ENCODE results near the gene TRIM71. TPM values are rescaled to one million over a fixed set of nuclear protein-coding genes. Genes with fewer than 3 reads are reported as not detected.

TRIM71 gene
- total RNA-seq, 2 donors from 2014 or later, result not detected

- H3K27ac ChIP-seq, result no peak overlapping the region
- no peaks in the 10 kb centered on the region for H3K9me3 ChIP-seq
- no peak for DNase-seq (ENCODE audit: low spot score)
- no peak for TF ChIP-seq CTCF (IDR thresholded peaks at IDR 0.05)
- H3K27me3 ChIP-seq, result no peaks in the 10 kb centered on the region
- no peak overlapping the region for H3K4me3 ChIP-seq
- H3K4me1 ChIP-seq, result no peaks in the 10 kb centered on the region
- H3K36me3 ChIP-seq, result no peaks in the 10 kb centered on the region
Measured at GRCh38 chr3:32892625-32893598, 75.1 kb downstream of the TRIM71 start.

- no peak for DNase-seq (ENCODE audit: low spot score)
- H3K27ac ChIP-seq, result no peak overlapping the region
- H3K4me1 ChIP-seq, result no peaks in the 10 kb centered on the region
- H3K36me3 ChIP-seq, result no peaks in the 10 kb centered on the region
- no peak for TF ChIP-seq CTCF (IDR thresholded peaks at IDR 0.05)
- no peaks in the 10 kb centered on the region for H3K27me3 ChIP-seq
- H3K9me3 ChIP-seq, result no peaks in the 10 kb centered on the region
- H3K4me3 ChIP-seq, result no peak overlapping the region
Measured at GRCh38 chr3:32894977-32895376, 77.2 kb downstream of the TRIM71 start.

GRCh38 chr3:32895701-32896100 is 77.9 kb downstream of the TRIM71 start:
- H3K9me3 ChIP-seq, result no peaks in the 10 kb centered on the region
- H3K27ac ChIP-seq, result no peak overlapping the region
- DNase-seq (ENCODE audit: low spot score), result no peak
- TF ChIP-seq CTCF (IDR thresholded peaks at IDR 0.05), result no peak
- H3K36me3 ChIP-seq, result no peaks in the 10 kb centered on the region
- no peak overlapping the region for H3K4me3 ChIP-seq
- H3K4me1 ChIP-seq, result no peaks in the 10 kb centered on the region
- no peaks in the 10 kb centered on the region for H3K27me3 ChIP-seq

GRCh38 chr3:32896143-32896542 is 78.3 kb downstream of the TRIM71 start:
- no peaks in the 10 kb centered on the region for H3K9me3 ChIP-seq
- no peaks in the 10 kb centered on the region for H3K4me1 ChIP-seq
- no peak for TF ChIP-seq CTCF (IDR thresholded peaks at IDR 0.05)
- H3K36me3 ChIP-seq, result no peaks in the 10 kb centered on the region
- H3K27ac ChIP-seq, result no peak overlapping the region
- H3K4me3 ChIP-seq, result no peak overlapping the region
- DNase-seq (ENCODE audit: low spot score), result no peak
- no peaks in the 10 kb centered on the region for H3K27me3 ChIP-seq

- Histone ChIP-seq H3K4me1 (no peaks in the 10 kb centered on the region), H3K36me3 (no peaks in the 10 kb centered on the region), H3K4me3 (no peak overlapping the region), H3K27me3 (no peaks in the 10 kb centered on the region), H3K9me3 (no peaks in the 10 kb centered on the region), H3K27ac (no peak overlapping the region)
- TF ChIP-seq CTCF (IDR thresholded peaks at IDR 0.05), result no peak
- DNase-seq (ENCODE audit: low spot score), result no peak
Measured at GRCh38 chr3:32897001-32897601, 79.3 kb downstream of the TRIM71 start.

All from right atrium auricular region (tissue), 2 donors.